CD4-positive, alpha-beta T cell treated with Interleukin-15 for 1 hour (primary cell): ENCODE measurements around the gene INF2.
"Not testable (repeated sequence)": the region's sequence is repeated elsewhere in the genome, so short reads cannot be mapped to it uniquely, and the experiment has no call there.

Source experiments
- DNase-seq: peaks from one replicate; pipeline ENCODE4 v3.0.0-alpha.2; 2020

Gene INF2

DNA sequence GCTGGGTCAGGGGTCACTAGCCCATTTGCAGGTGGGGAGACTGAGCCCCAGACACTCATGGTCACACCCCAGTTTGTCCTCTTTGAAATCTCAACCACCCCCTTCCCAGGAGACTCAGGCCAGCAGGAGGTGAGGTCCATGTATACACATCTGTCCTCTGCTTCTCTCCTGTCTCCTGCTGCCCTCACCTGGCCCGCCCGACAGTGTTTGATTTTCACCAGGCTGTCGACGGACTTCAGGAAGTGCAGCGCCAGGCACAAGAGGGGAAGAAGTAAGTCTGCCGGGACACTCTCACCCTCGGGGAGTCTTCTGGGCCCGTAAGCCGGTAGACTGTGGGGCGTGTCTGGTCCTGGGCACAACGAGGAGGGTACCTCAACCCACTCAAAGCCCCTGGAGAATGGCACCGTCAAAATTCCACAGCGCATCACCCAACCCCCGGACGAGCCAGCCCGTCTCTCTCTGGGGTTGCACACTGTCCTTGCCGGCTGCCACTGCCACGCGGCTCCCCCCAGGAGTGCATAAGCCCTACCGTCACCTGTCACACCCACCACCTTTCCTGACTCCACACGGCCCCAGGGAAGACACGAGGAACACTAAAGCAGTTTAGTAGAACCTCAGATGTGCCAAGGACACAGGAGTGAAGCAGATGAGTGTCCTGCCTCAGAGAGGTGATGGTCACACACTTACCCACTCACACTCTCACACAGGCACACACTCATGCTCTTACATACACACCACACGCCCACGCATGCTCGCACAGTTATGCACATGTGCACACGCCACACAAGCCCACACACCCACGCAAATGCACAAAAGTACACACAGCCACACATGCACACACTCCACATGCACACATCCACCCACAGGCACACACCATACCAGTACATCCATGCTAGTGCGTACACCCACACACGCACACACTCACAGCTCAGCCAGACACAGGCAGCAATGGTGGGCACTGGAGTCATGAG, 50.4 kb downstream of the INF2 start:
- DNase-seq: no peak

DNA sequence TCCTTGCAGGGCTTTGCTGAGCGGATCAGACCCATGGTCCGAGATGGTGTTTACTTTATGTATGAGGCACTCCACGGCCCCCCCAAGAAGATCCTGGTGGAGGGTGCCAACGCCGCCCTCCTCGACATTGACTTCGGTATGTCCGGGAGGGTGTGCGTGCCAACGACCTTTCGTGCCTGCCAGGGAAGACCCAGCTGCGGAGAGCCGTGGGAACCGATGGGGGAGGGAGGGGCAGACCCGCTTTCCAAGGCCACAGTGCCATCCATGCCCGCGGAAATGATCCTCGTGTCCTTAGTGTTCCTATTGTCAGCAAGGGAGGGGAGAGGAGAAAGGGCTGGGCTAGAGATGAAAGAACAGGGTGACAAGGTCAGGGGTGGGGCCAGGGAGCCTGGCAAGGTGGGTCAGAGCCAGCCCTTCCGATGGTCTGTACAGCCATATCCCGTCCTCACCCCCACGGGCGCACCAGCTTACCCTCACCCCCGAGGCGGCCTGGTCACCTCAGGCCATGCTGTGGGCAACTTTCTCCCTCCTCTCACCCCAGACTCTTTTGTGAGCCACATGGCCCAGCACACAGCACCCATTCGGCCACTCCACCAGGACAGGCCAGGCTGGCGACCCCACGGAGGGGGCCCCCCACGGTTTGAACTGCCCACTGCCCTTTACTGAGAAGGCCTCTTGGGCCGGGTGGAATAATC, 51.8 kb downstream of the INF2 start:
- no peak for DNase-seq

- no peak for DNase-seq
Observed at GRCh38 chr14:104741803-104742251, 52.4 kb downstream of the INF2 start.

- DNase-seq: no peak
Observed at GRCh38 chr14:104742586-104743455, 53.4 kb downstream of the INF2 start.

DNA sequence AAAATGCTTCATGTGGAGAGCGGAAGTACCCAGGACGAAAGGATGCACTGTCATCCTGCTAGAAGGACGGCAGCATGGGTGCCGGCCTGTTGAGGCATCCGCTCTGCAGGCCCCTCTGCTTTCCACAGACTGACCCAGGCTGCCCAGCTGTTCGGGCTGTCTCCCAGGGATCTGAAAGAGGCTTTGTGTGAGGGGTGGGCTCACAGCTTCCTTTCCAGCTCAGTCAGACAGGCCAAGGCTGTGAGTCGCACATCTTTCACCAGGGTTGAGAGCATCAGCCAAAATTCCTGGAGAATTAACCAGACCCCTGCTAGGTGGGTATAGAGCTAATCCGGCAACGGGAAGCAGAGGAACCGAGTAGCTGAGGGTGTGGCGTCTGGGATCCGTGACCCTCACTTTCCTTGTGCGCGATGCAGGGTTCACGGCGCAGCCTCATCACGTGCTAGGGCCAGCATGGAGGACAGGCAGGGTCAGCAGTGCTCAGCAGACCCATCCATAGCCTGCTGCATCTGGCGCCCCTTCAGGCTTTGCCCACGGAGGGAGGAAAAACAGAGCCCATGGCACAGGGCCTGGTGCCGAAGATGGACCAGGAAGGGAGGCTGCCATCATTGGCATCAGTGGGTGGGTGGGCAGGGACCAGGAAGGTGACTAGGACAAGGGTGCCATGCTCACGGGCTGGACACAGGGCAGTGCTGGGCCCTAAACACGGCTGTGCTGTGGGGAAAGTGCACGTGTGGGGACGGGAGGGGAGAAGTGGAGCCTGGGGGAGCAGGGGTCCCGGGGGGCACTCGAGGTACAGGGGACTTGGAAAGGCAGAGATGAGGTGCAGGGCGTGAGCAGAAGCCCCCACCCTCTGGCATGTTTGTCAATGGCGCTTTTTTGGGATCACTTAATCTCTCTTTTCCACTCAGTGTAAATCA, 54.3 kb downstream of the INF2 start:
- no peak for DNase-seq

GRCh38 chr14:104744484-104744883, 55.1 kb downstream of the INF2 start:
- DNase-seq: no peak

GRCh38 chr14:104745431-104745830, 56.0 kb downstream of the INF2 start:
- DNase-seq: no peak

DNA sequence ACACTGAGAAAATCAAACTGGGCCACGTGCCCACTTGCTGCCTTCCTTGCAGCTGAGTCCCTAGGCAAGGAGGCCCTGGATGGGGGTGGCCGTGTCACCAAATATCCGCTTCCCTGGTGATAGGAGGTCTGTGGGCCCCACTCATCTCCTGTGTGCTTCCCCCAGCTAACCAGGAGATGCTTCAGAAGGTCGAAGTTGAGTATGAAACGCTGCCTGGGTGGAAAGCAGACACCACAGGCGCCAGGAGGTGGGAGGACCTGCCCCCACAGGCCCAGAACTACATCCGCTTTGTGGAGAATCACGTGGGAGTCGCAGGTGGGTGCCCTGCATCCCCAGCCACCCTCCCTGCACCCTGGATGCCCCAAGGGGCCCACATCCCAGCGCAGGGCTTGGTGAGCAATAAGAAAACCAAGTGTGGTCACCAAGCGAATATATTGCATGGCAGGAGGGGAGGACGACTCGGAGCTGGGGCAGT, 56.7 kb downstream of the INF2 start:
- DNase-seq: no peak

DNA sequence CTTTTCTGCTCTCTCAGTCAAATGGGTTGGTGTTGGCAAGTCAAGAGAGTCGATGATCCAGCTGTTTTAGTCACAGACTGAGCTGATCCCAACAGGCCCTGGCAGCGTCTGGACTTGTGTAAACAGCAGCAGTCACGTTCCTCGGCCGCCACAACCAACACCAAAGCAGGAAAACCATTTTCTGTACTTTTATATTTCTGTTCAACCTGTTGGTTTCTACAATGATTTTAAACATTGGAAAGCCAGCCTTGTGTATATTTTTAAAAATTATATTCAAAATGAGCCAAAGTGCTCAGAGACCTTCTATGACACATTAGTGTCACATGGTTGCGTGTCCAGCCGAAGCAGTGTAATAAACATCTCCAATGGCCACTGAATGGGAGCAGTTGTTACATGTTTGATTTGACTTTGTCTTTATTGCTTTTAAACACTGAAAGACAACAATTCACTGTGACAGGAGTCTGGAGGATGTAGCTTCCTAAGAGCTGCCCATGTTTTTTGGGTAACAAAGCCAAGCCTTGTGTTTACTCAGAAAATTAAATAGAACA, 57.6 kb downstream of the INF2 start:
- no peak for DNase-seq

DNA sequence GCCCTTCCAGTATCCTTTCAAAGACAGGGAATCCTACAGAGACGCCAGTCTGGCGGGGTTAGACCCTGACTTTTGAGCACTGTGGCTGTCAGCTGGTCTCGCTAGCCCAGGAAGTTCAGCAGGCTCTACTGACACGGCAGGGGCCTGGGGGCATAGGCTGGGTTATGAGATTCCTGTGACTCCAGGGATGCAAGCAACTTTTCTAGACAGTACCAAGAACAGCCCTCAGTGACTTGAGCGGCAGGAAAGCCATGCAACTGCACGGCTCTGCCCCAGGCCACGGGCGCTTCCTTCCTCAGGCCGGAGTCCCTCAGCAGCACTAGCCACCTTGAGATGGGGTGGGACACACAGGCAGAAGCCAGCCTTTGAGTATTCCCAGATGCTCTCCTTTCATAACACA, 58.5 kb downstream of the INF2 start:
- DNase-seq: no peak

DNA sequence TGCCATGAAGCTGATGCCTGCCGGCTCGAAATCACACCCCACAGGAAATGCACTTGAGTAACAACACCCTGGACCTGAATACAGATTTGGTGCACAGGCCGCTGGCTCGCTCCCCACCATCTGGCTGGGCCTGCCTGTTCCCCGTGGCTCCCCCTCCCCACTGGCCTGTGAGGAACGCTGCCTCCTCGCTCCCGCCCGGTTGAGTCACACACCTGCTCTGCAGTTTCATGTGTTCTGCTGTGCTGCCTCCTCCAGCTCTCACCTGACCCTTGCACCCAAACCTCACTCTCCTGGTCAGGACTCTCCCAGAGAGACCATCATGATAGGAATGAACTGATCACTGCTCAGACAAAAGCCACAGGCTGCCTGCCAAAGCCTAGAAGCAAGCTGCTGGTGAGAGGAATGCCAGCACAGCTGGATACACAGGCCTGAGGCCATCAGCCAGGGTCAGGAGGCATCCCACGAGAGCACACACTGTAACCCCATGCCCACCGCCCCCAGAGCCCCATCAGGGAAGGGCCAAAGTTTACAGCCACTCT, 59.8 kb downstream of the INF2 start:
- DNase-seq: no peak

GRCh38 chr14:104750056-104750752, 60.8 kb downstream of the INF2 start:
- DNase-seq: no peak

- DNase-seq: not testable (repeated sequence)
Observed at GRCh38 chr14:104750753-104751057, 61.3 kb downstream of the INF2 start.

DNA sequence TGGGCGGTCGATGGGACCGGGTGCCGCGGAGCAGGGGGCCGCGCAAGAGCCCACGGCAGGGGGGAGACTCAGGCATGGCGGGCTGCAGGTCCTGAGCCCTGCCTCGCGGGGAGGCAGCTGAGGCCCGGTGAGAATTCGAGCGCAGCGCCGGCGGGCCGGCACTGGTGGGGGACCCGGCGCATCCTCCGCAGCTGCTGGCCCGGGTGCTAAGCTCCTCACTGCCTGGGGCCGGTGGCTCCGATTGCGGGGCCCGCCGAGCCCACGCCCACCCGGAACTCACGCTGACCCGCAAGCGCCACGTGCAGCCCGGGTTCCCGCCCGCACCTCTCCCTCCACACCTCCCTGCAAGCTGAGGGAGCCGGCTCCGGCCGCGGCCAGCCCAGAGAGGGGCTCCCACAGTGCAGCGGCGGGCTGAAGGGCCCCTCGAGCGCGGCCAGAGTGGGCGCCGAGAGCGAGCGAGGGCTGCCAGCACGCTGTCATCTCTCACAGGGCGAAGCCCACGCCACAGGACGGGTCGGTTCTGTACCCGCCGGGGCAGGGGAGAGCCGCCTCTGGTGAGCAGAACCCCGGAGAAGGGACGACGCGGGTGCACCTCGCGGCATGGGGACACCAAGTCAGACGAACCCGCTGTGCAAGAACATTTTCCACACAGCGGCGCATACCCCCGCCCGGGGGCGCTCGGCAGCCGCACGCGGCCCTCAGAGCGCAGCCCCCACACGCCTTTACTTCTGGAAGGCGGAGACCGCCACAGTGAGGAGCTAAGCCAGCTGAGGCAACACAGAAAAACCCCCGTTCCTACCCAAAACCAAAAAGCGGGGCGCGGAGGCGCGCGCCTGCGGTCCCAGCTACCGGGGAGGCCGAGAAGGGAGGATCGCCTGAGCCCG, 62.4 kb downstream of the INF2 start:
- DNase-seq: no peak

GRCh38 chr14:104752423-104752734, 63.0 kb downstream of the INF2 start:
- no peak for DNase-seq

GRCh38 chr14:104752735-104753527, 63.5 kb downstream of the INF2 start, which contains the start of gene SIVA1:
Gene SIVA1, plus strand, starts transcription at chr14:104753147. Its CDS starts 55 bp downstream, at chr14:104753202.
- DNase-seq: peak; percentile 100

DNA sequence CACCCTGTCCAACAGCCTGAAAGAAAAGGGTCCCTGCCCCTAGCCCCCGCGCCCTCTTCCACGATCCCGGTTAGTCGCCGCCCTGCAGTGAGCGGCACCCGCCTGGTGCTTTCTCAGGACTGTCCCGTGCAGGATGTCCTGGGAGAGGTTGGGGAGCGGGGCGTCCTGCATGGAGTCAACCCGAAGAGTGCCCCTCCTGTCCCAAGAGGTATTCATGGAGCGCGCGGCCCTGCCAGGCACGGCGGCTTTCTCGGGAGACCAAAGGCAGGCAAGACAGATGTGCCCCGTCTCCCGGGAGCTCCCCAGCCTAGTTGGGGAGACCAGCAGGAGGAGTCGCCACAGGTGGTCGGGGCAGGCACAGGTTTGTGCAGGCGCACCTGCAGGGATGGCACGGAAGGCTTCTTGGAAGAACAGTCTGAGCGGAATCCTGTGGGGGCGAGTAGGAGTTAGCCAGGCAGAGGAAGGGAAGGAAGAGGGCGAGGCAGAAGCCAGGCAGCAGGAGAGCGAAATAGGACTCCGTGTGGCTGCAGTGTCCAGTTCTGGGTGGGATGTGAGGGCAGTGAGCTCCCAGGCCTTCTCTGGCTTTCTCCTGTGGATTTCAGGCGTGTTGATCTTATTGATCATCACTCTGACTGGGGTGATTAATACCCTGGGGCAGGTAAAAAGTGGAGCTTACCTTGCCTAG, 64.3 kb downstream of the INF2 start:
- no peak for DNase-seq

GRCh38 chr14:104754213-104754851, 64.9 kb downstream of the INF2 start:
- DNase-seq: no peak
